GM03348 (cell line): ENCODE measurements around the gene TCIRG1.

Experiments used
- DNase-seq: peaks from one replicate; pipeline ENCODE4 v3.0.0; 2012; ENCODE audit warnings: low spot score

The TCIRG1 gene

GRCh38 chr11:68051191-68052136, 12.6 kb downstream of the TCIRG1 start:
- DNase-seq: no peak

GRCh38 chr11:68052137-68052873, 13.5 kb downstream of the TCIRG1 start:
- DNase-seq: no peak

DNA sequence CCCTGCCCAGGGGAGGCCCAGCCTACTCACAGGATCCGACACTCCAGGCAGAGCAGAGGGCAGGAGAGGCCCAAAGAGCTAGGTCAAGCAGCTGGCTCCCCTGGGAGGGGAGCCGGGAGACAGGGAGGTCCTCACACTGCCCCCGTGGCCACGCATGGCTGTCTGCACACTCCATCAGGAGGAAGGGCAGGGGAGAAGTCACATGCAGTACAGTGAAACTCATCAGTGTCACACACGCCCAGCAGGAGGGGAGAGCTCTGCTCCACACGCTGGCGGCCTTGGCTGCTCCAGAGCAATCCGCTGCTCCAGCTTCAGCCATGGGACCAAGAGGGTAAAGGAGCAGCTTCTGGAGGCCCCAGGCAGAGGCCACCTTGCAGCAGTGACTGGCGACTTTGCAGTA, 14.3 kb downstream of the TCIRG1 start:
- DNase-seq: no peak

GRCh38 chr11:68053981-68054812, 15.4 kb downstream of the TCIRG1 start:
- no peak for DNase-seq

DNA sequence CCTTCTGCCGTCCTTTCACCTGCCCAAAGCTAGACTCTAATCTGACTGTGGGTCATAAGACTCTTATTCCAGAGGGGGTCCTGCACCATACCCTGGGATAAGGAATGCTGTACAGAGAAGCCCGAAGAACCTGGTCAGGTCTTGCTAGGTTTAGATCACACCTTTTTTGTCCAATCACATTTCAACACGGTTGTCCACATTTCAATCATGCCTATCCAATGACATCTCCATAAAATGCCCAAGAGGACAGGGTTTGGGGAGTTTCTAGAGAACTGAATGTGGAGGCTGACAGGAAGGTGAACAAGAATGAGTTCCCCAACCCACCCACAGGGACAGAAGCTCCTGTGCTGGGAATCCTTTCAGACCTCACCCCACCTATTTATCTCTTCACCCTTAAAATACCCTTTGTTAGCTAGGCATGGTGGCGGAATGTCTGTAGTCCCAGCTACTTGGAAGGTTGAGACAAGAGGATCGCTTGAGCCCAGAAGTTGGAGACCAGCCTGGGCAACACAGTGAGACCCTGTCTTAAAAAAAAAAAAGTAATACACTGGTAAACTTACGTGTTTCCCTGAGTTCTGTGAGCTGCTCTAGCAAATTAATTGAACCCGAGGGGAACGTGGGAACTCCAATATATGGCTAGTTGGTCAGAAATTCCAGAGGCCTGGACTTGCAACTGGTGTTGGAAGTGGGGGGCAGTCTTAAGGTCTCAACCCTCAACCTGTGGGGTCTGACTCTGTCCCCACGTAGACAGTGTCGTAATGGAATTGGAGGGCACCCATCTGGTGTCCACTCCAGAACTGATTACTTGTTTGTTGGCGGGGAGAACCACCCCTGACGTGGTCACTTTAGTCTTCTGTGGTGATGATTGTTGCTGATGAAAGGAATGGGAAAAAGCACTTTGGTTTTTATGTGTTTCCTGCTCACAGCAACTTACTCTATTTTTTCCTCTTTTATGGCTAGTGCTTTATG, 17.8 kb downstream of the TCIRG1 start:
- DNase-seq: no peak

DNA sequence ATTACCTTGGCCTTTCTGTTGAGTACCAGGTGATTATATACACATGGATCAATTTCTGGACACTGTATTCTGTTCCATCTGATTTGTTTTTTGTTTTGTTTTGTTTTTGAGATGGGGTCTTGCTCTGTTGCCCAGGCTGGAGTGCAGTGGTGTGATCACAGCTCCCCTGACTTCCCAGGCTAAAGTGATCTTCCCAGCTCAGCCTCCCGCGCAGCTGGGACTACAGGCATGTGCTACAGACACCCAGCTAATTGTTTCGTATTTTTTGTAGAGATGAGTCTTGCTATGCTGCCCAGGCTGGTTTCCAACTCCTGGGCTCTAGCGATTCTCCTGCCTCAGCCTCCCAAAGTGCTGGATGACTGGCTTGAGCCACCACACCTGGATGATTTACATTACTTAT, 19.0 kb downstream of the TCIRG1 start:
- DNase-seq: no peak

DNA sequence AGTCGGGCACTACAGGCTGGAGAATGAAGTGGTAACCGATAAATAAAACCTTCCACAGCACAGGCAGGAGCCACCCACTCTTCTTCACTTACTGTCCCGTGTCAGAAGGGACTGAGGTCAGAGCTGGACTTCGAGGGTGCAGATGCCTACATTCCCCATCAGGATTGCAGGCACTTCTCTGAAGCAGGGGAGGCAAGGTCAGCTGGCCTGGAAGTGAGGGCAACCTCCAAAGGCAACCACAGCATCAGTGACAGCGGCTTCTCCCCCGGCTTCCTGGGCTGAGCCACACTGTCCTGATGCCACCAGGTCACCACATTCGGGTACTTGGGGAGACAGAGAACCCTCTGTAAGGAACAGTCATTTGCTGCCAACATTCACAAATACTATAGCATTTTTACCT, 22.7 kb downstream of the TCIRG1 start:
- DNase-seq: no peak

DNA sequence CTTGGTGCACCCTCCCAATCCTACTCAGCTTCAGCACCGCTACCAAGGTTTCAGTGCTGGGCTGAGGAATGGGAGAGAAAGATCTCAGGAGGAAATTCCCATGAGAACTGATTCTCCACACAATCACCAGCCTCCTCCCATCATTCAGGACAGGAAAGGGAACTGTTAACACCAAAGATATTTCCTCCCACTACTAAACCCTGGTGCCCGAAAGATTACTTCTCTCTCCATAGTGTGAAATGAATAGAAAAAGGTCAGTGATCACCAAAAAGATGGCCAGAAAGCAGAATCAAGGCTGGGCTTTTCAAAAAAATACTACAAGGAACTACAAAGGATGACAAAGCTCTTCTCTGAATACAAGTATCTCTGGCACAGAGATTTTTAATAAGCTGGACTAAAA, 26.1 kb downstream of the TCIRG1 start:
- DNase-seq: no peak

DNA sequence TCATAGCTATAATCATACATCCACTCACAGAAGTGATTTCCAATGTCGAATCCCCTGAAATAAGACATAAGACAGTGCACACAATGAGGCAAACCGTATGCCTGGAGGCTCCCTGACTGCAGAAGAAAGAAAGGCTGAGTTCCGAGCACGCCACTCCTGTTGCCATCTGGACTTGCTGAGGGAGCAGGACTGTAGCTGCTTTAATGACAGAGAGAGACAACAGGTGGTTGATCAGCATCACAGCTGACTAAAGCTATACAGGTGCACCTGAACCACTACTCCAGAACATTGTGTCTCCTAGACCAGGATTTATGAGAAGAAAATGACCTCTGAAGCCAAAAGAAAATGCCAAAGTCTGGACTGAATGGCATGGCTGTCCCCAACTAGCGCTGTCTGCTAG, 27.0 kb downstream of the TCIRG1 start:
- no peak for DNase-seq

DNA sequence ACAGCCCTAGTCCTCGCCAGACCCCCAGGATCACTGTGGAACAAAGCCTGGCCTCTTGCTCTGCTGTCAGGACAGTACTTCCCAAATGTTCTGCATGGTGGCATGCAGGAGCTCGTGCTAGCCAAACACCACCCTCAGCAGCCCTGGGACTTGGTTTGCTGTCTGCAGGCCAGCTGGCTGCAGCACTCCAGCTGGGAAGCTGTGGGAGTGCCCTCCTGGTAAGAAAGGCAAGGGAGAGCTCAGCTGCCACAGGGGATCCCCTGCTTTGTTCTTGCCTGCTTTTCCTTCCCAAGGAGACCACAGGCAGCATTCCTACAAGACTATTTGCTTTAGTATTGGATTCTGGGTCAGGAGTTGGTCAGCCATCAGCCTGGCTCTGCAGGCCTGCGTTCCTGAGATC, 27.9 kb downstream of the TCIRG1 start:
- no peak for DNase-seq

DNA sequence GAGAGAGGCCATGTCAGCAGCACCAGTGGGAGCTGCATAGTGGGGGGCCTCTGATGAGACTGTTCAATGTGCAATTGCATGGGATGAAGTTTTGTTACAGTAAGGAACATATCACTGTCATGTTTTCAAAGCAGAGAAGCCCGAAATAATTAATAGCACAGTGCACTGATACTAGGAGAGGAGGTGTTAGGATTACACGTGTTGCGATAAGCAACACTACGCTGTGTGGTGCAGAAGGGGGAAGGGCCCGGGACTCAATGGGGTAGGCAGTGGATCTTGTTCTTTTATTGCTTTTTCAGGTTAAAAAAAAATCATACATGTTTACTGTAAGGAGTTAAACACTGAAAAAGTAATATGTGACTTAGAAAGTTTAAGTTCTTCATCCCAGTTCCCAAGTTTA, 29.2 kb downstream of the TCIRG1 start:
- no peak for DNase-seq

DNA sequence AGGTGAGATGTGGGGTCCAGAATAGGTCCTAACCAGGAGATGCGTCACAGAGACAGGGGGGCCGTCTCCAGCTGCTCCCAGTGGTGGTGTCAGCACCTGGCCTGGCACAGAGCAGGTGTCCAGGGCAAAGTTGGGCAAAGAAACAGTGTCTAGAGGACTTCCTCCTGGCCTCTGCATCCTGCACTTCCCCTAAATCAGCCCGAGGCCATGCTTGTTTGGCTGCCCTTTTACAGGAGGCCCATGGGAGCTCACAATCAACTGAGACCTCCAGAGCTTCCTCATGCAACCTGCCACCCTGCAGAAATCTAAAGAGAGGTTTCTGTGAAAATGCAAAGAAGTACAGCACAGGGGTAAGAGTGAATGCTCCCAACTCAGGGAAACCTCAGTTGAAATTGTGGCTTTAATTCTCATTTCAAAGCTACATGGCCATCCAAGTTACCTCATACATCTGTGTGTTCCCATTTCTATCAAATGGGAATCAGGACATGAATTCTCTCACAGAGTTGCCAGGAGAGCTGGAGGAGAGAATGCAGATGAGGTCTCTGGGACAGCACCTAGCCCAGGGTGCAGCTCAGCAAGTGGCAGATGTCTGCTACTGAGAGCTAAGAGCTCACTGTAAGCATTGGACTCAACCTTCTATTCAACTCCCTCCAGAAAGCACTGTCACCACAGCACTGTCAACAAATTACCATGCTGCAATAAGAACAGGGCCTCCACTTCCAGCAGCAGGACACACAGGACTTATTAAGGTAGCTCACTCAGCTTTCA, 32.6 kb downstream of the TCIRG1 start:
- no peak for DNase-seq

DNA sequence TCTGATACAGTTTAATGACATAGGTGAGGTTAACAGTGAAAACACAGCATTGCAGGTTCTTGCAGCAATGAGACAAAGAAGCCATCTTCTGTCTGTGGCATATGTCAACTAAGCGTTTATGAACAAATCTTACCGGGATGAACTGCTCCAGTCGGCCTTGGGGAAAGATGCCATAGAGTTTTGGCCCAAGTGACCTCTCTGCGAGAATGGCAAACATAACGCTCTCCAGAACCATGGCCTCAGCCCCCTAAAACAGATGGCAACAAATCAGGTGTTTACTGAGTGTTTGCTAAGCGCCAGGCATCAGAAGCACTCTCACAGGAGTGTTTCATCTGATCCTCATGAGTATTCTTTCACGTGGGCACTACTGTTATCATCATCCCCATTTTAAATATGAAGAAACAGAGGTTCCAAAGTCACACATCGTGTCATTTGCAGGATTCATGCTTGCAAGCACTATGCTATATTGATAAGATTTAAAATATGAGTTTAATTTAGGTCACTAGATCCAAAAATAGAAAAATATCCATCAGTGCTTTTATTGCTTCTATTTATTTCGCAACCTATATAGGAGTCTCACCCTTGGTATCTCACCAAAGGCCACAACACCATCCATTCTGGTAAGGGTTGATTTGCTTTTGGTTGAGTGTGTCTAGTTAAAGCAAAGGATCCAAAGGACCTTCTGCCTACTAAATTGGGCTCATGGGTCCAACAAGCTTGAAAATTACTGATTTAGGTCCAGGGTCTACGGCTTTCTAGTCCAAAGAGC, 35.9 kb downstream of the TCIRG1 start:
- no peak for DNase-seq

DNA sequence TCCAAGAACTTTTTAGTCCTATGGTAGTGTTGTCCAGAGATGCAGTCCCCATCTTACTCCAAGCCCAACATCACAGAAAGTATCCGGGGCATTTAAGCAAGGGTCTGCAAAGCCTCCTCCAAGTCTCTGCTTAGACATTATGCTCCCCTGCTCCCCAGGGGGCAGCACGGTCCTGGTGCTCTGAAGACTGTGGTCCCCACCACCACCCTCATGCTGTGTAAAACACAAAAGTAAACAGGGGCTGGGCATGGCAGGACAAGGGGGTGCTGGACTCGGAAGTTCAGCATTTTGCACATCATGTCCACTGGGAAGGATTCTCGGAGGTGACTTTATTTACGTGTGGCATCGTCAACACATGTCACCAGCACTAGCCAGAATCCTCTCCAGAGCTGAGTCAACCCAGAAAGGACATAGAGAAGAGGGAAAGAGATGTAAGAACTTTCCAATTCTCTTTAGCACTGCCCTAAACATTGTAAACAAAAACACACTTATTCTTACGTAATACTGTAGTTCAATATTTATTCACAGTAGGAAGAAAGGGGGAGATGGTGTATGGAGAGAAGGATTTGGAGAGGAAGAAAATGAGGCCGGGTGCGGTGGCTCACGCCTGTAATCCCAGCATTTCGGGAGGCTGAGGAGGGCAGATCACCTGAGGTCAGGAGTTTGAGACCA, 37.7 kb downstream of the TCIRG1 start:
- DNase-seq: no peak

GRCh38 chr11:68077617-68078582, 39.1 kb downstream of the TCIRG1 start:
- no peak for DNase-seq

- DNase-seq: no peak
Observed at GRCh38 chr11:68080860-68081259, 42.0 kb downstream of the TCIRG1 start.

DNA sequence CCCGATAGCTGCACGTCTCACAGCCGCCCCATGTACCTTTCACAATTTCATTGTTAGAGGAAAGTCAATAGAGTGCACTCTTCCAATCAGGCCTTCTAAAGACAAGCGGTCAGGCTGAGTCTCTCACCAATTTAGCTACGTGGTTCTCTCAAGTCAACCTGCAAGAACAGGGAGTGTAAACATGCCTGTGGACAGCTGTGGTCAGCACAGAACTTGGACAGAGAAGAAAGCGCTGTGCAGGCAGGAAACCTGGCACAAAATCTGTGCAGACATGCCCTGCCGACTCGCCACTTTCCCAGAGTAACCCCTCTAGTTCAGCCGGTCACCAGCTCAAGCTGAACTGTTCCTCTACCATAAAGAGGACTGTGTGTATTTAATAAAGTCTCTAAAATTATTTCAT, 42.9 kb downstream of the TCIRG1 start:
- no peak for DNase-seq

DNA sequence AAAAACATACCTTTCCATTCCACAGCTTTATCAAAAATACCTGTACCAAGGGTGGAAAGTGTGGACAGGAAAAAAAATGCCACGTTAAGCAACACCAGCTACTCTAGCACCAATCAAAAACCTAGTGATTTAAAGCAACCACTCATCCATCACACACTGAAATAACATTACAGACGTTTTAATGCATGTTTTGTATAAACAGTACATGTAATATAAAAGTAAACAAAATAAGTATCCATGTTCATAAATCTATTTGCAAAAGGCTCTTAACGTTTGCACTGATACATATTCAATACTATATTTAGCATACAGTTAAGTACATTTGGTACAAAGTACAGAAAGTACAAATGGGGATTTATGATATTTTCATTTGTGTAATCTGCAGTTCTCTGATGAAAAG, 43.7 kb downstream of the TCIRG1 start:
- DNase-seq: no peak
